ENCODE results near the gene LAMA3.

DNA sequence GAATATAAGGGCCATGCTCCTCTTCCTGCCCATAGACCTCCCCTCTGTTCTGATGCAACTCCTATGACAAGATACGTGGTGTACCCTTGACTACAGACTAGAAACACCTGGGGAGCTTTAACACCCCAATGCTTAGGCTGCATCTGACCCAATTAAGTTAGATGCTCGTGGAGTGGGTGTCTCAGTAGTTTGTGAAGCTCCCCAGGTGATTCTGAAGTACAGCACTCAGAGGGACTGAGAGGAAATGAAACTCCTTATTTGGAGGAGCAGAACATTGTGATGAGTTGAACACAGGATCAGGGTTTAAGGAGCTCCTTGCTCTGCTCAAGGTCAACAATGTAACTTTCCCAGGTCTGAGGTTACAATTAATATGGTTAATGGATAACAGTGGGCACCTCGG is 245.0 kb downstream of the LAMA3 start:
- TF ChIP-seq, protein P1, sequence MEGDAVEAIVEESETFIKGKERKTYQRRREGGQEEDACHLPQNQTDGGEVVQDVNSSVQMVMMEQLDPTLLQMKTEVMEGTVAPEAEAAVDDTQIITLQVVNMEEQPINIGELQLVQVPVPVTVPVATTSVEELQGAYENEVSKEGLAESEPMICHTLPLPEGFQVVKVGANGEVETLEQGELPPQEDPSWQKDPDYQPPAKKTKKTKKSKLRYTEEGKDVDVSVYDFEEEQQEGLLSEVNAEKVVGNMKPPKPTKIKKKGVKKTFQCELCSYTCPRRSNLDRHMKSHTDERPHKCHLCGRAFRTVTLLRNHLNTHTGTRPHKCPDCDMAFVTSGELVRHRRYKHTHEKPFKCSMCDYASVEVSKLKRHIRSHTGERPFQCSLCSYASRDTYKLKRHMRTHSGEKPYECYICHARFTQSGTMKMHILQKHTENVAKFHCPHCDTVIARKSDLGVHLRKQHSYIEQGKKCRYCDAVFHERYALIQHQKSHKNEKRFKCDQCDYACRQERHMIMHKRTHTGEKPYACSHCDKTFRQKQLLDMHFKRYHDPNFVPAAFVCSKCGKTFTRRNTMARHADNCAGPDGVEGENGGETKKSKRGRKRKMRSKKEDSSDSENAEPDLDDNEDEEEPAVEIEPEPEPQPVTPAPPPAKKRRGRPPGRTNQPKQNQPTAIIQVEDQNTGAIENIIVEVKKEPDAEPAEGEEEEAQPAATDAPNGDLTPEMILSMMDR (IDR thresholded peaks at IDR 0.05; ENCODE audit: low read depth, low read length, missing input control) = no peak
- TF ChIP-seq YY1 (IDR thresholded peaks at IDR 0.05) = no peak
- no peak for TF ChIP-seq HNF4G (IDR thresholded peaks at IDR 0.05)
- no peak for TF ChIP-seq MAX (IDR thresholded peaks at IDR 0.05)
- TF ChIP-seq RAD21 (IDR thresholded peaks at IDR 0.05) = no peak
- TF ChIP-seq RXRA (IDR thresholded peaks at IDR 0.05) = no peak
